HEK293 (cell line): ENCODE results near the gene RDH5.
A peak's percentile ranks its signal among the peaks of the same experiment; 100 is the strongest.

Experiments
- GLIS2 ChIP-seq: fragments of 450-650 bp; formaldehyde crosslinking; IDR thresholded peaks from 2 replicates; pipeline ENCODE4 v1.5.1; 2016; ENCODE audit warnings: missing biosample characterization, missing genetic modification characterization
- ZBTB17 ChIP-seq: fragments of 450-650 bp; formaldehyde crosslinking; IDR thresholded peaks from 2 replicates; pipeline ENCODE4 v1.5.1; 2016; ENCODE audit warnings: missing biosample characterization, missing genetic modification characterization
- ZNF10 ChIP-seq: fragments of 450-650 bp; formaldehyde crosslinking; IDR thresholded peaks from 2 replicates; pipeline ENCODE4 v1.5.1; 2017; ENCODE audit warnings: missing biosample characterization, missing genetic modification characterization
- ZNF133 ChIP-seq: fragments of 450-650 bp; formaldehyde crosslinking; IDR thresholded peaks from 2 replicates; pipeline ENCODE4 v1.5.1; 2016; ENCODE audit warnings: missing biosample characterization, missing genetic modification characterization
- ZNF16 ChIP-seq: fragments of 450-650 bp; formaldehyde crosslinking; IDR thresholded peaks from 2 replicates; pipeline ENCODE4 v1.5.1; 2016; ENCODE audit warnings: low read depth, missing biosample characterization, missing genetic modification characterization
- ZNF223 ChIP-seq: fragments of 450-650 bp; formaldehyde crosslinking; IDR thresholded peaks from 2 replicates; pipeline ENCODE4 v1.5.1; 2016; ENCODE audit warnings: missing biosample characterization, missing genetic modification characterization
- ZNF23 ChIP-seq: fragments of 450-650 bp; formaldehyde crosslinking; IDR thresholded peaks from 2 replicates; pipeline ENCODE4 v1.5.1; 2016; ENCODE audit warnings: missing biosample characterization, missing genetic modification characterization, borderline replicate concordance
- ZNF302 ChIP-seq: fragments of 450-650 bp; formaldehyde crosslinking; IDR thresholded peaks from 2 replicates; pipeline ENCODE4 v1.5.1; 2016; ENCODE audit warnings: missing biosample characterization, missing genetic modification characterization, low read depth
- ZNF335 ChIP-seq: fragments of 450-650 bp; formaldehyde crosslinking; conservative IDR thresholded peaks from 2 replicates; pipeline ENCODE4 v1.5.1; 2016; ENCODE audit warnings: missing biosample characterization, missing genetic modification characterization
- ZNF350 ChIP-seq: fragments of 450-650 bp; formaldehyde crosslinking; IDR thresholded peaks from 2 replicates; pipeline ENCODE4 v1.5.0; 2017; ENCODE audit warnings: missing biosample characterization, mild to moderate bottlenecking, missing genetic modification characterization
- ZNF416 ChIP-seq: fragments of 450-650 bp; formaldehyde crosslinking; IDR thresholded peaks from 2 replicates; pipeline ENCODE4 v1.5.1; 2016; ENCODE audit warnings: missing biosample characterization, missing genetic modification characterization
- ZNF530 ChIP-seq: fragments of 450-650 bp; formaldehyde crosslinking; IDR thresholded peaks from 2 replicates; pipeline ENCODE4 v1.5.1; 2016; ENCODE audit warnings: low read depth, missing biosample characterization, missing genetic modification characterization
- ZNF571 ChIP-seq: fragments of 450-650 bp; formaldehyde crosslinking; IDR thresholded peaks from 2 replicates; pipeline ENCODE4 v1.5.0; 2017; ENCODE audit warnings: missing biosample characterization, missing genetic modification characterization
- ZNF626 ChIP-seq: fragments of 450-650 bp; sonication (Bioruptor Pico); formaldehyde crosslinking; IDR thresholded peaks from 2 replicates; pipeline ENCODE4 v1.5.1; 2018; ENCODE audit warnings: missing biosample characterization, missing genetic modification characterization, inconsistent platforms
- TF ChIP-seq, protein P1 (sequence below): fragments of 450-650 bp; formaldehyde crosslinking; IDR thresholded peaks from 2 replicates; pipeline ENCODE4 v1.5.1; 2016; ENCODE audit warnings: missing biosample characterization, missing genetic modification characterization
- TF ChIP-seq, protein P2 (sequence below): fragments of 450-650 bp; formaldehyde crosslinking; IDR thresholded peaks from 2 replicates; pipeline ENCODE4; 2016; ENCODE audit warnings: missing biosample characterization, missing genetic modification characterization
- TF ChIP-seq, protein P3 (sequence below): fragments of 450-650 bp; formaldehyde crosslinking; IDR thresholded peaks from 2 replicates; pipeline ENCODE4 v1.5.1; 2017; ENCODE audit warnings: missing biosample characterization, missing genetic modification characterization
- TF ChIP-seq, protein P4 (sequence below): fragments of 450-650 bp; formaldehyde crosslinking; conservative IDR thresholded peaks from 2 replicates; pipeline ENCODE4 v1.5.1; 2016; ENCODE audit warnings: low read depth, missing biosample characterization, missing genetic modification characterization

Gene RDH5

DNA sequence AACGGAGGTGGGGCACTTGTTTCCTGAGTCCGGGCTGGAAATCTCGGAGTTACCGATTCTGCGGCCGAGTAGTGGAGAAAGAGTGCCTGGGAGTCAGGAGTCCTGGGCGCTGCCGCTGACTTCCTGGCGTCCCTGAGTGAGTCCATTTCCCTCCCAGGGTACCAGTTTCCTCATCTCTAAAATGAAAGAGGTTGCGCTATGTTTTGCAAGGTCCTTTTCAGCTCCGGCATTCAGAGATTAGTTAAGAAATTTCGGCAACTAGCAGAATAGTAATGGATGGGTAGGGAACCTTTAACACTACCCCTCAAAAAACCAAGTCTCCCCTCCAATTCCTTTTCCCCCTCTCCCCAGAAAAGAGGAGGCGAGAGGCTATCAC is 3.6 kb upstream of the RDH5 start (continued):
- TF ChIP-seq, protein P1, sequence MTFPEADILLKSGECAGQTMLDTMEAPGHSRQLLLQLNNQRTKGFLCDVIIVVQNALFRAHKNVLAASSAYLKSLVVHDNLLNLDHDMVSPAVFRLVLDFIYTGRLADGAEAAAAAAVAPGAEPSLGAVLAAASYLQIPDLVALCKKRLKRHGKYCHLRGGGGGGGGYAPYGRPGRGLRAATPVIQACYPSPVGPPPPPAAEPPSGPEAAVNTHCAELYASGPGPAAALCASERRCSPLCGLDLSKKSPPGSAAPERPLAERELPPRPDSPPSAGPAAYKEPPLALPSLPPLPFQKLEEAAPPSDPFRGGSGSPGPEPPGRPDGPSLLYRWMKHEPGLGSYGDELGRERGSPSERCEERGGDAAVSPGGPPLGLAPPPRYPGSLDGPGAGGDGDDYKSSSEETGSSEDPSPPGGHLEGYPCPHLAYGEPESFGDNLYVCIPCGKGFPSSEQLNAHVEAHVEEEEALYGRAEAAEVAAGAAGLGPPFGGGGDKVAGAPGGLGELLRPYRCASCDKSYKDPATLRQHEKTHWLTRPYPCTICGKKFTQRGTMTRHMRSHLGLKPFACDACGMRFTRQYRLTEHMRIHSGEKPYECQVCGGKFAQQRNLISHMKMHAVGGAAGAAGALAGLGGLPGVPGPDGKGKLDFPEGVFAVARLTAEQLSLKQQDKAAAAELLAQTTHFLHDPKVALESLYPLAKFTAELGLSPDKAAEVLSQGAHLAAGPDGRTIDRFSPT (tag by site-specific recombination), result no peak
- TF ChIP-seq ZNF530 (tag by site-specific recombination), result no peak
- TF ChIP-seq ZNF10 (tag by site-specific recombination), result no peak
- no peak for TF ChIP-seq ZNF302 (tag by site-specific recombination)
- no peak for TF ChIP-seq ZNF133 (tag by site-specific recombination)
- no peak for TF ChIP-seq ZNF571 (tag by site-specific recombination)
- TF ChIP-seq ZNF335 (tag by site-specific recombination), result peak; percentile 18
- no peak for TF ChIP-seq ZNF350 (tag by site-specific recombination)
- TF ChIP-seq ZNF626, result no peak
- TF ChIP-seq ZNF416 (tag by site-specific recombination), result no peak
- TF ChIP-seq, protein P2, sequence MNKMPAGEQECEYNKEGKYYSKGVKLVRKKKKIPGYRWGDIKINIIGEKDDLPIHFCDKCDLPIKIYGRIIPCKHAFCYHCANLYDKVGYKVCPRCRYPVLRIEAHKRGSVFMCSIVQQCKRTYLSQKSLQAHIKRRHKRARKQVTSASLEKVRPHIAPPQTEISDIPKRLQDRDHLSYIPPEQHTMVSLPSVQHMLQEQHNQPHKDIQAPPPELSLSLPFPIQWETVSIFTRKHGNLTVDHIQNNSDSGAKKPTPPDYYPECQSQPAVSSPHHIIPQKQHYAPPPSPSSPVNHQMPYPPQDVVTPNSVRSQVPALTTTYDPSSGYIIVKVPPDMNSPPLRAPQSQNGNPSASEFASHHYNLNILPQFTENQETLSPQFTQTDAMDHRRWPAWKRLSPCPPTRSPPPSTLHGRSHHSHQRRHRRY (tag by site-specific recombination), result no peak
- TF ChIP-seq, protein P3, sequence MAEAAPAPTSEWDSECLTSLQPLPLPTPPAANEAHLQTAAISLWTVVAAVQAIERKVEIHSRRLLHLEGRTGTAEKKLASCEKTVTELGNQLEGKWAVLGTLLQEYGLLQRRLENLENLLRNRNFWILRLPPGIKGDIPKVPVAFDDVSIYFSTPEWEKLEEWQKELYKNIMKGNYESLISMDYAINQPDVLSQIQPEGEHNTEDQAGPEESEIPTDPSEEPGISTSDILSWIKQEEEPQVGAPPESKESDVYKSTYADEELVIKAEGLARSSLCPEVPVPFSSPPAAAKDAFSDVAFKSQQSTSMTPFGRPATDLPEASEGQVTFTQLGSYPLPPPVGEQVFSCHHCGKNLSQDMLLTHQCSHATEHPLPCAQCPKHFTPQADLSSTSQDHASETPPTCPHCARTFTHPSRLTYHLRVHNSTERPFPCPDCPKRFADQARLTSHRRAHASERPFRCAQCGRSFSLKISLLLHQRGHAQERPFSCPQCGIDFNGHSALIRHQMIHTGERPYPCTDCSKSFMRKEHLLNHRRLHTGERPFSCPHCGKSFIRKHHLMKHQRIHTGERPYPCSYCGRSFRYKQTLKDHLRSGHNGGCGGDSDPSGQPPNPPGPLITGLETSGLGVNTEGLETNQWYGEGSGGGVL (tag by site-specific recombination), result no peak
- no peak for TF ChIP-seq ZNF223
- no peak for TF ChIP-seq ZBTB17
- TF ChIP-seq, protein P4, sequence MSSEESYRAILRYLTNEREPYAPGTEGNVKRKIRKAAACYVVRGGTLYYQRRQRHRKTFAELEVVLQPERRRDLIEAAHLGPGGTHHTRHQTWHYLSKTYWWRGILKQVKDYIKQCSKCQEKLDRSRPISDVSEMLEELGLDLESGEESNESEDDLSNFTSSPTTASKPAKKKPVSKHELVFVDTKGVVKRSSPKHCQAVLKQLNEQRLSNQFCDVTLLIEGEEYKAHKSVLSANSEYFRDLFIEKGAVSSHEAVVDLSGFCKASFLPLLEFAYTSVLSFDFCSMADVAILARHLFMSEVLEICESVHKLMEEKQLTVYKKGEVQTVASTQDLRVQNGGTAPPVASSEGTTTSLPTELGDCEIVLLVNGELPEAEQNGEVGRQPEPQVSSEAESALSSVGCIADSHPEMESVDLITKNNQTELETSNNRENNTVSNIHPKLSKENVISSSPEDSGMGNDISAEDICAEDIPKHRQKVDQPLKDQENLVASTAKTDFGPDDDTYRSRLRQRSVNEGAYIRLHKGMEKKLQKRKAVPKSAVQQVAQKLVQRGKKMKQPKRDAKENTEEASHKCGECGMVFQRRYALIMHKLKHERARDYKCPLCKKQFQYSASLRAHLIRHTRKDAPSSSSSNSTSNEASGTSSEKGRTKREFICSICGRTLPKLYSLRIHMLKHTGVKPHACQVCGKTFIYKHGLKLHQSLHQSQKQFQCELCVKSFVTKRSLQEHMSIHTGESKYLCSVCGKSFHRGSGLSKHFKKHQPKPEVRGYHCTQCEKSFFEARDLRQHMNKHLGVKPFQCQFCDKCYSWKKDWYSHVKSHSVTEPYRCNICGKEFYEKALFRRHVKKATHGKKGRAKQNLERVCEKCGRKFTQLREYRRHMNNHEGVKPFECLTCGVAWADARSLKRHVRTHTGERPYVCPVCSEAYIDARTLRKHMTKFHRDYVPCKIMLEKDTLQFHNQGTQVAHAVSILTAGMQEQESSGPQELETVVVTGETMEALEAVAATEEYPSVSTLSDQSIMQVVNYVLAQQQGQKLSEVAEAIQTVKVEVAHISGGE (tag by site-specific recombination), result no peak
- no peak for TF ChIP-seq ZNF16 (tag by site-specific recombination)
- 0 out of 2 replicates have a peak, but pooled peaks have one; percentile 6 for TF ChIP-seq GLIS2 (tag by site-specific recombination)
- TF ChIP-seq ZNF23 (tag by site-specific recombination), result no peak
